GM10248 (cell line): Measurements from ENCODE around the gene NFIA.

Experiments used
- CTCF ChIA-PET: fragments of 300-600 bp; sonication (Branson Sonifier 250); formaldehyde crosslinking; extraction: SDS; loops from one replicate; lab custom pipeline; 2021; ENCODE audit warnings: antibody characterized with exemption; lab: Yijun Ruan, JAX
- POLR2A ChIA-PET: fragments of 350-650 bp; sonication (Branson Sonifier 250); formaldehyde crosslinking; extraction: SDS; loops from one replicate; lab custom pipeline; 2020; ENCODE audit warnings: antibody characterized with exemption; lab: Yijun Ruan, JAX
- DNase-seq: peaks from one replicate; pipeline ENCODE4 v3.0.0; 2012; ENCODE audit errors: extremely low spot score
- TF ChIP-seq, protein P1 (sequence below): IDR thresholded peaks from 2 replicates; pipeline ENCODE4 v1.5.1; 2012; ENCODE audit warnings: mild to moderate bottlenecking, low read depth; ENCODE audit errors: extremely low read depth, missing control alignments, control extremely low read depth

The NFIA gene

GRCh38 chr1:61182480-61182879 lies 100.1 kb downstream of the NFIA start:
- CTCF ChIA-PET, result no interaction called here
- TF ChIP-seq, protein P1, sequence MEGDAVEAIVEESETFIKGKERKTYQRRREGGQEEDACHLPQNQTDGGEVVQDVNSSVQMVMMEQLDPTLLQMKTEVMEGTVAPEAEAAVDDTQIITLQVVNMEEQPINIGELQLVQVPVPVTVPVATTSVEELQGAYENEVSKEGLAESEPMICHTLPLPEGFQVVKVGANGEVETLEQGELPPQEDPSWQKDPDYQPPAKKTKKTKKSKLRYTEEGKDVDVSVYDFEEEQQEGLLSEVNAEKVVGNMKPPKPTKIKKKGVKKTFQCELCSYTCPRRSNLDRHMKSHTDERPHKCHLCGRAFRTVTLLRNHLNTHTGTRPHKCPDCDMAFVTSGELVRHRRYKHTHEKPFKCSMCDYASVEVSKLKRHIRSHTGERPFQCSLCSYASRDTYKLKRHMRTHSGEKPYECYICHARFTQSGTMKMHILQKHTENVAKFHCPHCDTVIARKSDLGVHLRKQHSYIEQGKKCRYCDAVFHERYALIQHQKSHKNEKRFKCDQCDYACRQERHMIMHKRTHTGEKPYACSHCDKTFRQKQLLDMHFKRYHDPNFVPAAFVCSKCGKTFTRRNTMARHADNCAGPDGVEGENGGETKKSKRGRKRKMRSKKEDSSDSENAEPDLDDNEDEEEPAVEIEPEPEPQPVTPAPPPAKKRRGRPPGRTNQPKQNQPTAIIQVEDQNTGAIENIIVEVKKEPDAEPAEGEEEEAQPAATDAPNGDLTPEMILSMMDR, result no peak
- POLR2A ChIA-PET, result no interaction called here
- no peak for DNase-seq

DNA sequence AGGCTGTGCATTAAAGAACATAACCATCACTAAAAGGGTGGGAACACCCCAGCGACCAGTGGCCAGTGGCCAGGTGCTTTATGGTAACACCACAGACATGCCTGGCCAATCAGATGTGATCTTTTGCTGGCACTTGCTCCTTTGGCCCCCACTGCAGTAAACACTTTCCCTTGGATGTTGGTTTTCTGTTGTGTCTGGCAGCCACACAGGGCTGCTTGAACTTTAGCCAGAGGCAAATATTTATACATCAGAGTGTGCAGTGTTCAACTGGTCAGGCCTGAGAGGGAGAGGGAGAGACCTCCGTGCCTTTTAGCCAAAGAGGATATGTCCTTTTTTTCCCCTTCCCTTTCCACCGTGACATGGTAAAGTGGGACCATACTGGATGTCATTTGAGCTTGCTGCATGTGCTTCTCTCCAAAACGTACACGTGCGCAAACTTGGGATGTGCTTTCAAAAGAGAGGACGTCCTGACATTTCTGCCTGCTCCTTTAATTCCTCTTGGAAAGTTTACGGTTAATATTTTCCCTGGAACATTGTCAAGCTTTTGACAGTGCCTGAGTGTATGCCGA lies 101.2 kb downstream of the NFIA start:
- CTCF ChIA-PET, result no interaction called here
- POLR2A ChIA-PET, result no interaction called here
- TF ChIP-seq, protein P1, result no peak
- DNase-seq, result no peak

DNA sequence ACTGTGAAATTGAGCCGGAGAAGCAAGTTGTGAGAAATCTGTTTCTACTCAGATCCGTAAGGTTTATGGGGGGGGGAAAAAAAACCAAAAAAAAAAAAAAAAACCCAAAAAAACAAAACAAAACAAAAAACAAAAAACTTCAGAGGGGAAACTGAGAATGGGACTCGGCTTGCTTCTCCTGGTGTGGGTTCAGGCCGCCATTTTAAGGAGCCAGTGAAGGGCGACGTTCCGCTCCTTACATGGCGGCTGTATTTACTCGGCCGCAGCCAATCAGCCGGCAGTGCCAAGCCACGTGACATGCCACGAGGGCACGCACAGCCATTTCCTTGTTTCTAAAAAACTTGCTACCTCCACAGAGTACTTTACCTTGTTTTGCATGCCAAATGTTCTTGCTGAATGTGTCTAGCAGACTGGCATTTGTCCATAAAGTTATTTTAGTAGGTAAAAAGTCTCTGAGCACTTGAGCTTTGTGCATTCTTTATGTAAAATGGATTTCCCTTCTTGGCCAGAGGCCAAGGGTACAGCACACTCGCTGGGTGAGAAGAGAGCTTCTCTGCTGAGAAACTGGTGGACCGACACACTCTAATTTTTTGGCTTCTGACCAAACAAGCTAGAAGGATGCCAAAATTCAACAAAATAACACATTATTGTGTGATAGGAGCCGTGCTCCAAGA lies 101.8 kb downstream of the NFIA start:
- TF ChIP-seq, protein P1, result no peak
- CTCF ChIA-PET, result no interaction called here
- DNase-seq, result no peak
- POLR2A ChIA-PET, result no interaction called here

- TF ChIP-seq, protein P1, result no peak
- ChIA-PET CTCF (no interaction called here), POLR2A (no interaction called here)
- no peak for DNase-seq
Observed at GRCh38 chr1:61184714-61185106, 102.3 kb downstream of the NFIA start.

GRCh38 chr1:61186753-61187152 lies 104.4 kb downstream of the NFIA start:
- no peak for DNase-seq
- POLR2A ChIA-PET, result no interaction called here
- TF ChIP-seq, protein P1, result no peak
- CTCF ChIA-PET, result no interaction called here

- DNase-seq, result no peak
- TF ChIP-seq, protein P1, result no peak
- ChIA-PET POLR2A (no interaction called here), CTCF (interaction anchor here (1.2 kb wide), 1 partner anchor 8 kb away, joined by 4 read pairs; no protein-coding TSS in a partner anchor)
Observed at GRCh38 chr1:61187352-61188086, 105.2 kb downstream of the NFIA start.
